A549 treated with CORT108297 at 1 μM for 4 hours (cell line): Measurements from ENCODE around the gene TNS3. TPM values are rescaled to one million over a fixed set of nuclear protein-coding genes. Genes with fewer than 3 reads are reported as not detected.

Experiments used
- total RNA-seq: library from RNA; stranded (reverse); fragments of 200-300 nt; extraction: Qiagen RNA extraction; gene quantifications from 5 replicates; pipeline ENCODE4 v1.2.3, GENCODE V29; 2022

The TNS3 gene
- total RNA-seq = 71.1 to 89.4 TPM (median 80.6 TPM) in 5 replicates

DNA sequence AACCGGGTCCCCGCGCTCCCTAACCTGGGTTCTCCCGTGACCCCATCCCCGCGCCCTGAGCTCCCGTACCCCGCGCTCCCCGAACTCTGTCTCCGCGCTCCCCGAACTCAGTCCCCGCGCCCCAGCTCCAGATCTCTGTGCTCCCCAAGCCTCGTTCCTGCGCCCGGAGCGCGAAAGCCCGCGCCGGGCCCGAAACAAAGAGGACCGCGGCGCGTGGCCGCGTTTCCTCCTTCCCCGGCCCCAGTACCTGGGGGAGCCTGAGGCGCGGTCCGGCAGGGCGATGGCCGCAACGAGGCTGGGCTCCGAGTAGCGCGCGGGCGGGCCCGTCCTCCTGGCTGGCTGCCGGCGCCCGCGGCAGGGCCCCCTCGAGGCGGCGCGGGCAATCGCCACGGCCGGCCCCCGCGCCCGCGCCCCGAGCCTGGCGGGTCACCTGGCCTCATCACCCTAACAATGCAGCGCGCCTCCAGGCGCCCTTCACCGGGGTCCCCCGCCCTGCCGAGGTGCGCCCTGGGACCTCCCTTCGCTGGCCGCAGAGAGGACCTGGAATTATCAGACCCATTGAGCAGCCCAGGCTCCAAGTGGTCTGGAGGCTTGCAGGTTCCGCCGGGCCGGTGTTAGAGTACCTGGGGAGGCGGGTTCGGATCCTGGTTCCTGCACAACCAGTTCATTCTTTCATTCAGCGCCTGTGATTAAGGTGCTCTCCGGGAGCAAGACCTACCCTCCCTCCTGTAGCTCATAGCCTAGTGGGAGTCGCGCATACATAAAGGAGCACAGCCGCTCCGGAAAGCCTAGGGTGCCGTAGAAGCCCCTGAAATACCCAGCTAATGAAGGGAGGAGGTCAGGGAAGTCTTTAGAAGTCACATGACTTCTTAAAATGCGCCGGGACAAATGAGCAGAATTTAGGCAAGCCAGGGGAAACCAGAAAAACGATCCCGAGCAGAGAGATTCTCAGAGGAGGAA is at the start of gene TNS3:
TNS3 (minus strand) TSS at position 308 of the 960 bp plus-strand sequence. CDS start 142,475 bp downstream, outside the sequence.

